Measurements from ENCODE around the gene MND1. TPM values are rescaled to one million over a fixed set of nuclear protein-coding genes. Genes with fewer than 3 reads are reported as not detected.

Gene MND1
- total and polyA plus RNA-seq, 2 donors (not counting 3 experiments of a cell fraction or from before 2014, with no cell fraction given): 0.66 to 7.7 TPM

DNA sequence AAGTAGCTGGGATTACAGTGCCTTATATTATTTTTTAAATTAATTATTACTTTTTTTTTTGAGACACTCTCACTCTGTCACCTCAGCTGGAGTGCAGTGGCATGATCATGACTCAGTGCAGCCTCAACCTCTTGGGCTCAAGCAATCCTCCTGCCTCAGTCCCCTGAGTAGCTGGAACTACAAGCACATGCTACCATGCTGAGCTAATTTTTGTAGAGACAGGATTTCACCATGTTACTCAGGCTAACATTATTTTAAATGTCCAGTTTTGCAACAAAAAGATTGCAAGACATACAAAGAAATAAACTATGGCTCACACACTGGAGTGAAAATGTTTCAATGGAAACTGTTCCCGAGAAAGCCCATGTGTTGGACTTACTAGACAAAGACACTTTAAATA, 59.2 kb downstream of the MND1 start:
- dilution Hi-C loops (cut with MboI; ENCODE audit: extremely low pct_ligation_motif_present, low sequenced_read_pairs): no loop called here
- POLR2A ChIA-PET: no interaction called here
- BruUV-seq (replicated peaks): no TSS peak

DNA sequence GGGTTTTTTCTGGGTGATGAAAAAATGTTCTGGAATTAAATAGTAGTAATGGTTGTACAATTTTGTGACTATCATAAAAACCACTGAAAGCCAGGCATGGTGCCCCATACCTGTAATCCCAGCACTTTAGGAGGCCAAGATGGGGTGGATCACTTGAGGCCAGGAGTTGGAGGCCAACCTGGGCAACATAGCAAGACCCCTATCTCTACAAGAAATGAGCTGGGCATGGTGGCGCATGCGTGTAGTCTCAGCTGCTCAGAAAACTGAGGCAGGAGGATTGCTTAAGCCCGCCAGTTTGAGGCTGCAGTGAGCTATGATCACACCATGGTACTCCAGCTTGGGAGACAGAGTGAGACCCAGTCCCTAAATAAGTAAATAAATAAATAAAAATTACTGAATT, 63.4 kb downstream of the MND1 start:
- peaks cover 2% of the 10 kb centered on the region for H3K4me1 ChIP-seq (ENCODE audit: control insufficient read depth, extremely low read depth, insufficient read depth, low read length)
- DNase-seq (ENCODE audit: low read depth, low spot score) (no peak), FAIRE-seq (no peak)
- intact Hi-C loops (cut with micrococcal nuclease): no loop called here
- no peaks in the 10 kb centered on the region for H3K79me2 ChIP-seq (ENCODE audit: control insufficient read depth, insufficient read depth, low read length)
- no peaks in the 10 kb centered on the region for H3K27me3 ChIP-seq (ENCODE audit: control insufficient read depth in 2 of 2, insufficient read depth in 2 of 2, low read length in 2 of 2)
- BruUV-seq (replicated peaks): no TSS peak
- CTCF ChIA-PET: interaction anchor here (1.4 kb wide), 3 partner anchors 12 to 166 kb away, joined by 3 to 6 read pairs (median 4); no protein-coding TSS in a partner anchor
- H3K4me2 ChIP-seq (ENCODE audit: insufficient read depth, low read length): no peak overlapping the region
- H3K9ac ChIP-seq (replicated peaks; ENCODE audit: extremely low read depth, insufficient read depth, low read length): no peak overlapping the region
- dilution Hi-C loops (cut with MboI; ENCODE audit: extremely low pct_ligation_motif_present, low sequenced_read_pairs): no loop called here
- H3K9me1 ChIP-seq (replicated peaks; ENCODE audit: control insufficient read depth, extremely low read depth, insufficient read depth, low read length): no peaks in the 10 kb centered on the region
- H3K36me3 ChIP-seq (ENCODE audit: control insufficient read depth in 2 of 2, extremely low read depth in 1 of 2, insufficient read depth in 2 of 2, low read length in 2 of 2): no peaks in the 10 kb centered on the region
- H2AFZ ChIP-seq (ENCODE audit: low read depth, low read length): no peak overlapping the region
- POLR2A ChIA-PET: no interaction called here
- H4K20me1 ChIP-seq (replicated peaks; ENCODE audit: control insufficient read depth, extremely low read depth, insufficient read depth, low read length): no peaks in the 10 kb centered on the region
- H3K9me3 ChIP-seq (replicated peaks; ENCODE audit: control insufficient read depth, insufficient read depth, low read length): no peaks in the 10 kb centered on the region
- no peak overlapping the region for H3K4me3 ChIP-seq (replicated peaks in 1 of 3; ENCODE audit: insufficient read depth in 1 of 3, low read depth in 1 of 3, low read length in 3 of 3)
- H3K27ac ChIP-seq (ENCODE audit: insufficient read depth, low read depth, low read length): no peak overlapping the region
- no peak for TF ChIP-seq POLR2A (IDR thresholded peaks at IDR 0.05; ENCODE audit: low read depth, low read length)
- TF ChIP-seq, protein P1, sequence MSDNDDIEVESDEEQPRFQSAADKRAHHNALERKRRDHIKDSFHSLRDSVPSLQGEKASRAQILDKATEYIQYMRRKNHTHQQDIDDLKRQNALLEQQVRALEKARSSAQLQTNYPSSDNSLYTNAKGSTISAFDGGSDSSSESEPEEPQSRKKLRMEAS (IDR thresholded peaks at IDR 0.05; ENCODE audit: insufficient read depth, insufficient read length): no peak
- TF ChIP-seq, protein P2, sequence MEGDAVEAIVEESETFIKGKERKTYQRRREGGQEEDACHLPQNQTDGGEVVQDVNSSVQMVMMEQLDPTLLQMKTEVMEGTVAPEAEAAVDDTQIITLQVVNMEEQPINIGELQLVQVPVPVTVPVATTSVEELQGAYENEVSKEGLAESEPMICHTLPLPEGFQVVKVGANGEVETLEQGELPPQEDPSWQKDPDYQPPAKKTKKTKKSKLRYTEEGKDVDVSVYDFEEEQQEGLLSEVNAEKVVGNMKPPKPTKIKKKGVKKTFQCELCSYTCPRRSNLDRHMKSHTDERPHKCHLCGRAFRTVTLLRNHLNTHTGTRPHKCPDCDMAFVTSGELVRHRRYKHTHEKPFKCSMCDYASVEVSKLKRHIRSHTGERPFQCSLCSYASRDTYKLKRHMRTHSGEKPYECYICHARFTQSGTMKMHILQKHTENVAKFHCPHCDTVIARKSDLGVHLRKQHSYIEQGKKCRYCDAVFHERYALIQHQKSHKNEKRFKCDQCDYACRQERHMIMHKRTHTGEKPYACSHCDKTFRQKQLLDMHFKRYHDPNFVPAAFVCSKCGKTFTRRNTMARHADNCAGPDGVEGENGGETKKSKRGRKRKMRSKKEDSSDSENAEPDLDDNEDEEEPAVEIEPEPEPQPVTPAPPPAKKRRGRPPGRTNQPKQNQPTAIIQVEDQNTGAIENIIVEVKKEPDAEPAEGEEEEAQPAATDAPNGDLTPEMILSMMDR (IDR thresholded peaks at IDR 0.05; ENCODE audit: extremely low read depth in 1 of 2, insufficient read depth in 1 of 2, low read depth in 1 of 2, low read length in 2 of 2): no peak
- no peak for TF ChIP-seq JUN (IDR thresholded peaks at IDR 0.05; ENCODE audit: borderline replicate concordance, insufficient read depth, insufficient read length, low read depth)
- TF ChIP-seq POLR2AphosphoS5 (IDR thresholded peaks at IDR 0.05; ENCODE audit: insufficient read depth, low read depth, low read length): no peak
- TF ChIP-seq FOS (IDR thresholded peaks at IDR 0.05; ENCODE audit: borderline replicate concordance, insufficient read depth, low read length): no peak

More for the DNA sequence above, 59.2 kb downstream of the MND1 start:
- TF ChIP-seq, protein P2 (IDR thresholded peaks at IDR 0.05; ENCODE audit: extremely low read depth in 1 of 2, insufficient read depth in 1 of 2, low read depth in 1 of 2, low read length in 2 of 2): no peak
- TF ChIP-seq FOS (IDR thresholded peaks at IDR 0.05; ENCODE audit: borderline replicate concordance, insufficient read depth, low read length): no peak
- no peak for TF ChIP-seq POLR2A (IDR thresholded peaks at IDR 0.05; ENCODE audit: low read depth, low read length)
- intact Hi-C loops (cut with micrococcal nuclease): loop anchor here (5.0 kb wide), 1 partner anchor 49 kb away; no protein-coding TSS in a partner anchor
- Histone ChIP-seq H2AFZ (ENCODE audit: low read depth, low read length) (no peak overlapping the region), H3K4me2 (ENCODE audit: insufficient read depth, low read length) (no peak overlapping the region), H3K4me3 (replicated peaks in 1 of 3; ENCODE audit: insufficient read depth in 1 of 3, low read depth in 1 of 3, low read length in 3 of 3) (no peak overlapping the region), H3K9ac (replicated peaks; ENCODE audit: extremely low read depth, insufficient read depth, low read length) (no peak overlapping the region), H3K27ac (ENCODE audit: insufficient read depth, low read depth, low read length) (no peak overlapping the region), H3K36me3 (ENCODE audit: control insufficient read depth in 2 of 2, extremely low read depth in 1 of 2, insufficient read depth in 2 of 2, low read length in 2 of 2) (no peaks in the 10 kb centered on the region), H3K9me3 (replicated peaks; ENCODE audit: control insufficient read depth, insufficient read depth, low read length) (no peaks in the 10 kb centered on the region), H3K4me1 (ENCODE audit: control insufficient read depth, extremely low read depth, insufficient read depth, low read length) (no peaks in the 10 kb centered on the region), H3K27me3 (ENCODE audit: control insufficient read depth in 2 of 2, insufficient read depth in 2 of 2, low read length in 2 of 2) (no peaks in the 10 kb centered on the region), H3K79me2 (ENCODE audit: control insufficient read depth, insufficient read depth, low read length) (no peaks in the 10 kb centered on the region), H3K9me1 (replicated peaks; ENCODE audit: control insufficient read depth, extremely low read depth, insufficient read depth, low read length) (no peaks in the 10 kb centered on the region), H4K20me1 (replicated peaks; ENCODE audit: control insufficient read depth, extremely low read depth, insufficient read depth, low read length) (no peaks in the 10 kb centered on the region)
- FAIRE-seq (no peak), DNase-seq (ENCODE audit: low read depth, low spot score) (no peak)
- CTCF ChIA-PET: interaction anchor here (1.9 kb wide), 1 partner anchor 170 kb away, joined by 7 read pairs; no protein-coding TSS in a partner anchor

Data from endothelial cell of umbilical vein (primary cell).